Trophoblast cell (in vitro differentiated cells and primary cell): Measurements from ENCODE around the gene CTSZ.

Source experiments
- DNase-seq, 2 donors: peaks; one replicate each; pipeline ENCODE4 v3.0.0-alpha.2; 2016
- H2AFZ ChIP-seq: 2 replicates; pipeline ENCODE4 v1.6.1; 2013; ENCODE audit warnings: low read length, moderate library complexity, mild to moderate bottlenecking; ENCODE audit not compliant: insufficient read depth, poor library complexity
- H2AK5ac ChIP-seq: 2 replicates; pipeline ENCODE4 v1.6.1; 2013; ENCODE audit warnings: mild to moderate bottlenecking, low read length
- H2BK120ac ChIP-seq: 2 replicates; pipeline ENCODE4 v1.6.1; 2013; ENCODE audit warnings: low read length, mild to moderate bottlenecking, moderate library complexity; ENCODE audit not compliant: insufficient read depth, poor library complexity
- H2BK12ac ChIP-seq: 2 replicates; pipeline ENCODE4 v1.6.1; 2013; ENCODE audit warnings: mild to moderate bottlenecking, low read length, moderate library complexity
- H2BK5ac ChIP-seq: 2 replicates; pipeline ENCODE4 v1.6.1; 2013; ENCODE audit warnings: low read length, low read depth, moderate library complexity, mild to moderate bottlenecking; ENCODE audit not compliant: poor library complexity
- H3K14ac ChIP-seq: 2 replicates; pipeline ENCODE4 v1.6.1; 2013; ENCODE audit warnings: mild to moderate bottlenecking, low read length
- H3K18ac ChIP-seq: 2 replicates; pipeline ENCODE4 v1.6.1; 2013; ENCODE audit warnings: mild to moderate bottlenecking, low read length
- H3K23ac ChIP-seq: 2 replicates; pipeline ENCODE4 v1.6.1; 2013; ENCODE audit warnings: low read length
- H3K27ac ChIP-seq: 2 replicates; pipeline ENCODE4 v1.5.1; 2013; ENCODE audit warnings: low read depth, mild to moderate bottlenecking, inconsistent platforms, low read length, moderate library complexity
- H3K27me3 ChIP-seq: 2 replicates; pipeline ENCODE4 v1.6.1; 2013; ENCODE audit warnings: inconsistent platforms, mild to moderate bottlenecking, low read length, moderate library complexity; ENCODE audit not compliant: insufficient read depth
- H3K36me3 ChIP-seq, 2 experiments: 1 replicate in 1 of 2; 2 replicates in 1 of 2; pipeline ENCODE4 v1.6.1; 2013; ENCODE audit warnings: low read length in 2 of 2, mild to moderate bottlenecking in 2 of 2, moderate library complexity in 1 of 2; ENCODE audit not compliant: insufficient read depth in 2 of 2, control insufficient read depth in 1 of 2
- H3K4ac ChIP-seq: 2 replicates; pipeline ENCODE4 v1.6.1; 2013; ENCODE audit warnings: low read depth, mild to moderate bottlenecking, low read length, moderate library complexity
- H3K4me1 ChIP-seq, 2 experiments: 1 replicate in 1 of 2; 2 replicates in 1 of 2; pipeline ENCODE4 v1.6.1; 2013; ENCODE audit warnings: low read length in 2 of 2, mild to moderate bottlenecking in 2 of 2, moderate library complexity in 1 of 2; ENCODE audit not compliant: insufficient read depth in 2 of 2, control insufficient read depth in 1 of 2
- H3K4me2 ChIP-seq: 2 replicates; pipeline ENCODE4 v1.6.1; 2013; ENCODE audit warnings: inconsistent platforms, mild to moderate bottlenecking, low read length, moderate library complexity
- H3K4me3 ChIP-seq: 2 replicates; pipeline ENCODE4 v1.5.1; 2013; ENCODE audit warnings: mild to moderate bottlenecking, low read depth, low read length, inconsistent platforms
- H3K79me1 ChIP-seq: one replicate; pipeline ENCODE4 v1.6.1; 2013; ENCODE audit warnings: low read length
- H3K79me2 ChIP-seq: 2 replicates; pipeline ENCODE4 v1.6.1; 2013; ENCODE audit warnings: low read length, mild to moderate bottlenecking; ENCODE audit not compliant: control insufficient read depth, insufficient read depth, poor library complexity
- H3K9ac ChIP-seq: 2 replicates; pipeline ENCODE4 v1.6.1; 2013; ENCODE audit warnings: mild to moderate bottlenecking, low read length
- H3K9me3 ChIP-seq: 2 replicates; pipeline ENCODE4 v1.6.1; 2013; ENCODE audit warnings: low read depth, mild to moderate bottlenecking, control low read depth, inconsistent platforms, low read length; ENCODE audit not compliant: insufficient read depth
- H4K12ac ChIP-seq: 2 replicates; pipeline ENCODE4 v1.6.1; 2013; ENCODE audit warnings: low read depth, mild to moderate bottlenecking, low read length, moderate library complexity
- H4K8ac ChIP-seq: 2 replicates; pipeline ENCODE4 v1.6.1; 2013; ENCODE audit warnings: low read depth, mild to moderate bottlenecking, low read length, moderate library complexity
- H4K91ac ChIP-seq: one replicate; pipeline ENCODE4 v1.6.1; 2013; ENCODE audit warnings: low read depth, mild to moderate bottlenecking, low read length, moderate library complexity
- WGBS: extraction: QIAGEN DNeasy Blood & Tissue Kit; methylation state at CpG from one replicate; pipeline ENCODE4 v1.1.7; 2013; ENCODE audit warnings: missing lambda C conversion rate; ENCODE audit not compliant: insufficient read length, insufficient coverage; ENCODE audit errors: extremely low coverage; 5-methylcytosine and 5-hydroxymethylcytosine counted together

The CTSZ gene

GRCh38 chr20:58959652-58960051 is 47.4 kb downstream of the CTSZ start:
- Histone ChIP-seq H3K18ac (no peak overlapping the region), H3K4me3 (no peak overlapping the region), H3K79me1 (no peaks in the 10 kb centered on the region), H2BK120ac (no peak overlapping the region), H3K4me1 (peaks cover 0 to 2% of the 10 kb centered on the region in 2 experiments), H3K9me3 (no peaks in the 10 kb centered on the region), H4K8ac (no peak overlapping the region), H3K14ac (no peak overlapping the region), H2BK5ac (no peak overlapping the region), H3K79me2 (no peaks in the 10 kb centered on the region), H2AK5ac (no peak overlapping the region), H2BK12ac (no peak overlapping the region), H4K91ac (no peak overlapping the region), H3K36me3 (no peaks in the 10 kb centered on the region), H3K27ac (no peak overlapping the region), H4K12ac (no peak overlapping the region), H3K9ac (no peak overlapping the region), H3K27me3 (no peaks in the 10 kb centered on the region), H3K4me2 (no peak overlapping the region), H3K23ac (no peak overlapping the region), H2AFZ (no peak overlapping the region), H3K4ac (no peak overlapping the region)
- peak; percentile 57 to 68 for DNase-seq
- no CpG with 5 or more reads among the region's 6 CpGs for WGBS

DNA sequence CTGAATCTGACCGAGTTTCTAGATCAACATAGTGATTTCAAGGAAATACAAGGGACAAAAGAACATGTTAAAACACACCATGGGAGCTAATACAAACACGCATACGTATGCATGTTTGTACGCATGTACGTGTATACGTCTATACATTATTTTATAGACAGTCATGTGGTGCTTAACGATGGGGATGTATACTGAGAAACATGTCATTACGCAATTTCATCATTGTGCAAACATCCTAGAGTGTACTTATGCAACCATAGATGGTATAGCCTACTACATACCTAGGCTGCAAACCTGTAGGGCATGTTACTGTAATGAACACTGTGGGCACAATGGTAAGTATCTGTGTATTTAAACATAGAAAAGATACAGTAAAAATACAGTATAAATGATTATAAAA is 51.0 kb downstream of the CTSZ start:
- Histone ChIP-seq H2AK5ac (no peak overlapping the region), H3K79me1 (no peaks in the 10 kb centered on the region), H4K91ac (no peak overlapping the region), H3K79me2 (no peaks in the 10 kb centered on the region), H3K14ac (no peak overlapping the region), H3K4me3 (no peak overlapping the region), H3K4ac (no peak overlapping the region), H2BK12ac (no peak overlapping the region), H2BK120ac (no peak overlapping the region), H3K4me2 (no peak overlapping the region), H3K4me1 (no peaks in the 10 kb centered on the region), H3K27me3 (no peaks in the 10 kb centered on the region), H2AFZ (no peak overlapping the region), H3K9me3 (no peaks in the 10 kb centered on the region), H3K9ac (no peak overlapping the region), H3K27ac (no peak overlapping the region), H3K36me3 (no peaks in the 10 kb centered on the region), H3K18ac (no peak overlapping the region), H4K8ac (no peak overlapping the region), H2BK5ac (no peak overlapping the region), H4K12ac (no peak overlapping the region), H3K23ac (no peak overlapping the region)
- WGBS = no CpG with 5 or more reads among the region's 8 CpGs
- peak; percentile 21 to 93 for DNase-seq

DNA sequence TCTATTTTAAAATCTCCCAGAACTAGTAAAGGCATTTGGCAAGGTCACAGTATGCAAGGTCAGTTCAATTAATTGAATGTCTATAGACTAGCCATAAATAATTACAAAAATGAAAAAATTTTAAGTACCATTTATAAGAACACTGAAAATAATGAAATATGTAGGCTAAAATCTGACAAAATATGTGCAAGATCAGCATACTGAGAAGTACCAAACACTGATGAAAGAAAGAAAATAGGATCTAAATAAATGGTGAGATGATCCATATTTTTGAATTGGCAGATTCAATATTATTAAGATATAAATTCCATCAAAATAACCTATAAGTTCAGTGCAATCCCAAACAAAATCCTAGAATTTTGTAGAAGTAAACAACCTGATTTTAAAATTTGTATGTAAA is 54.0 kb downstream of the CTSZ start:
- no peak overlapping the region for H3K9ac ChIP-seq
- no peak overlapping the region for H3K4ac ChIP-seq
- no peaks in the 10 kb centered on the region for H3K79me2 ChIP-seq
- H3K27ac ChIP-seq = no peak overlapping the region
- no peak overlapping the region for H3K4me2 ChIP-seq
- no peak overlapping the region for H4K91ac ChIP-seq
- no peaks in the 10 kb centered on the region for H3K79me1 ChIP-seq
- no peak overlapping the region for H2AFZ ChIP-seq
- H2BK12ac ChIP-seq = no peak overlapping the region
- H2BK5ac ChIP-seq = no peak overlapping the region
- no peak overlapping the region for H3K18ac ChIP-seq
- no peak overlapping the region for H3K14ac ChIP-seq
- no peaks in the 10 kb centered on the region for H3K9me3 ChIP-seq
- DNase-seq = no peak
- H3K4me3 ChIP-seq = no peak overlapping the region
- no peaks in the 10 kb centered on the region for H3K36me3 ChIP-seq
- H3K27me3 ChIP-seq = no peaks in the 10 kb centered on the region
- no peak overlapping the region for H4K8ac ChIP-seq
- no peaks in the 10 kb centered on the region for H3K4me1 ChIP-seq
- H4K12ac ChIP-seq = no peak overlapping the region
- no peak overlapping the region for H2BK120ac ChIP-seq
- H3K23ac ChIP-seq = no peak overlapping the region
- no peak overlapping the region for H2AK5ac ChIP-seq

- Histone ChIP-seq H3K36me3 (no peaks in the 10 kb centered on the region), H2AFZ (no peak overlapping the region), H3K79me1 (no peaks in the 10 kb centered on the region), H3K4ac (no peak overlapping the region), H2BK12ac (no peak overlapping the region), H3K4me2 (no peak overlapping the region), H2AK5ac (no peak overlapping the region), H3K4me3 (no peak overlapping the region), H3K14ac (no peak overlapping the region), H3K79me2 (no peaks in the 10 kb centered on the region), H2BK120ac (no peak overlapping the region), H3K27ac (no peak overlapping the region), H3K4me1 (no peaks in the 10 kb centered on the region), H4K12ac (no peak overlapping the region), H3K9ac (no peak overlapping the region), H3K18ac (no peak overlapping the region), H3K9me3 (no peaks in the 10 kb centered on the region), H4K8ac (no peak overlapping the region), H3K23ac (no peak overlapping the region), H3K27me3 (no peaks in the 10 kb centered on the region), H4K91ac (no peak overlapping the region), H2BK5ac (no peak overlapping the region)
- no CpG with 5 or more reads among the region's 5 CpGs for WGBS
- no peak for DNase-seq
Measured at GRCh38 chr20:58950603-58951002, 56.5 kb downstream of the CTSZ start.
